HepG2 (cell line): ENCODE results near the gene IFNAR2. TPM values are rescaled to one million over a fixed set of nuclear protein-coding genes. Genes with fewer than 3 reads are reported as not detected.

Experiments
- ATAC-seq: fragments of 200-7000 bp; cut with Tn5 transposase; 3 replicates; pipeline ENCODE4 v1.9.1; 2020; ENCODE audit warnings: mild to moderate bottlenecking, moderate library complexity
- BruUV-seq: library from RNA; stranded (reverse); fragments of 400-500 nt; replicated peaks from 2 replicates; lab custom pipeline; 2021; lab: Mats Ljungman, UMichigan
- CTCF ChIA-PET: fragments of 300-600 bp; formaldehyde crosslinking; extraction: SDS; loops from one replicate; lab custom pipeline; 2021; ENCODE audit warnings: low total read pairs, inconsistent platforms, low intra/inter-chr PET ratio; lab: Yijun Ruan, JAX
- POLR2A ChIA-PET: fragments of 350-600 bp; sonication (Branson Sonifier 250); formaldehyde crosslinking; loops from one replicate; lab custom pipeline; 2020; ENCODE audit warnings: antibody characterized with exemption, inconsistent platforms; lab: Yijun Ruan, JAX
- DNase-seq: peaks from one replicate; pipeline ENCODE4 v3.0.0-alpha.2; 2015; ENCODE audit warnings: low spot score
- FAIRE-seq: peaks from 3 replicates; lab custom pipeline; 2011; peaks lifted over from hg19 to GRCh38; lab: Jason Lieb, UNC
- H2AFZ ChIP-seq: one replicate; pipeline ENCODE4 v1.6.1; 2011; ENCODE audit warnings: low read length, inconsistent platforms
- H3K27ac ChIP-seq: fragments of 300-600 bp; 3 replicates; pipeline ENCODE4 v1.8.0; 2011; ENCODE audit warnings: mixed run types, mild to moderate bottlenecking, mixed read lengths, low read length, inconsistent platforms; ENCODE audit not compliant: insufficient read depth; ENCODE audit errors: extremely low read length
- H3K27me3 ChIP-seq, 2 experiments: fragments of 200-600 bp in 1 of 2; 2 replicates in 1 of 2; 3 replicates in 1 of 2; pipeline versions ENCODE4 v1.6.0 to v1.8.0; 2011; ENCODE audit warnings: low read length in 2 of 2, mild to moderate bottlenecking in 2 of 2, moderate library complexity in 2 of 2, inconsistent platforms in 1 of 2; ENCODE audit not compliant: insufficient read depth in 2 of 2, control insufficient read depth in 1 of 2
- H3K36me3 ChIP-seq, 2 experiments: fragments of 200-600 bp in 1 of 2; replicated peaks in 1 of 2; 2 replicates in 1 of 2; 3 replicates in 1 of 2; pipeline versions ENCODE4 v1.5.1 to v1.8.0; 2011; ENCODE audit warnings: low read length in 2 of 2, inconsistent platforms in 1 of 2; ENCODE audit not compliant: insufficient read depth in 2 of 2, control insufficient read depth in 1 of 2
- H3K4me1 ChIP-seq: 2 replicates; pipeline ENCODE4 v1.5.1; 2012; ENCODE audit warnings: low read length, inconsistent platforms; ENCODE audit not compliant: insufficient read depth
- H3K4me2 ChIP-seq: 2 replicates; pipeline ENCODE4 v1.6.0; 2011; ENCODE audit warnings: low read depth, low read length, inconsistent platforms
- H3K4me3 ChIP-seq, 3 experiments: fragments of 200-600 bp in 1 of 3; sonication (generic), shearing (Covaris generic) in 1 of 3; replicated peaks in 1 of 3; 2 replicates each; pipeline ENCODE4 v1.5.1; 2011 to 2016; ENCODE audit warnings: low read length in 3 of 3, inconsistent platforms in 2 of 3, low read depth in 2 of 3, mild to moderate bottlenecking in 2 of 3, control low read depth in 1 of 3, mixed read lengths in 1 of 3; ENCODE audit not compliant: insufficient read depth in 1 of 3
- H3K79me2 ChIP-seq: one replicate; pipeline ENCODE4 v1.6.1; 2011; ENCODE audit warnings: low read length, inconsistent platforms; ENCODE audit not compliant: insufficient read depth
- H3K9ac ChIP-seq: 2 replicates; pipeline ENCODE4 v1.6.0; 2011; ENCODE audit warnings: mild to moderate bottlenecking, low read depth, low read length, inconsistent platforms; ENCODE audit not compliant: insufficient read depth
- H3K9me3 ChIP-seq: 2 replicates; pipeline ENCODE4 v1.5.1; 2012; ENCODE audit warnings: mild to moderate bottlenecking, low read length
- H4K20me1 ChIP-seq: 2 replicates; pipeline ENCODE4 v1.6.0; 2011; ENCODE audit warnings: inconsistent platforms, mild to moderate bottlenecking, low read length, moderate library complexity; ENCODE audit not compliant: insufficient read depth
- BRCA1 ChIP-seq: sonication (generic); formaldehyde crosslinking; IDR thresholded peaks from 2 replicates; pipeline ENCODE4 v1.4.0; 2020; ENCODE audit warnings: missing genetic modification reagents
- FOXC1 ChIP-seq: sonication (generic); formaldehyde crosslinking; IDR thresholded peaks from 2 replicates; pipeline ENCODE4 v1.8.0; 2022; ENCODE audit warnings: mild to moderate bottlenecking, missing genetic modification reagents, borderline replicate concordance
- MAZ ChIP-seq, 2 experiments: sonication (generic) in 1 of 2; formaldehyde crosslinking in 1 of 2; IDR thresholded peaks; 2 replicates each; pipeline versions ENCODE4 v1.5.0 to v1.6.1; 2012 to 2020; ENCODE audit warnings: low read depth in 2 of 2, mild to moderate bottlenecking in 2 of 2, borderline replicate concordance in 1 of 2, improper control_type of control experiment in 1 of 2, low read length in 1 of 2, missing genetic modification reagents in 1 of 2, moderate library complexity in 1 of 2
- RBFOX2 ChIP-seq: fragments of 200-400 bp; formaldehyde crosslinking; IDR thresholded peaks from 2 replicates; pipeline ENCODE4 v1.6.1; 2017; ENCODE audit warnings: low read depth, mild to moderate bottlenecking, low read length
- RBM39 ChIP-seq: fragments of 200-400 bp; formaldehyde crosslinking; IDR thresholded peaks from one replicate; pipeline ENCODE4 v1.6.1; 2018; ENCODE audit warnings: antibody characterized with exemption, mild to moderate bottlenecking, low read depth, low read length; ENCODE audit not compliant: poor library complexity, severe bottlenecking
- TIGD3 ChIP-seq: sonication (generic); formaldehyde crosslinking; IDR thresholded peaks from 2 replicates; pipeline ENCODE4 v1.5.1; 2020; ENCODE audit warnings: mild to moderate bottlenecking, missing genetic modification reagents, borderline replicate concordance
- ZFP36 ChIP-seq: fragments of 150-350 bp; IDR thresholded peaks from 2 replicates; pipeline ENCODE4 v1.6.1; 2018; ENCODE audit warnings: borderline replicate concordance, low read length, low read depth; ENCODE audit not compliant: partially characterized antibody
- ZMYM2 ChIP-seq: sonication (generic); formaldehyde crosslinking; IDR thresholded peaks from 2 replicates; pipeline ENCODE4 v1.8.0; 2022; ENCODE audit warnings: mild to moderate bottlenecking, missing genetic modification reagents
- ZNF3 ChIP-seq: IDR thresholded peaks from 2 replicates; pipeline ENCODE4 v1.7.0; 2017; ENCODE audit warnings: inconsistent platforms
- ZNF788 ChIP-seq: sonication (generic); formaldehyde crosslinking; IDR thresholded peaks from 2 replicates; pipeline ENCODE4 v1.5.0; 2020; ENCODE audit warnings: mild to moderate bottlenecking, missing genetic modification reagents, borderline replicate concordance
- WGBS: methylation state at CpG from one replicate; pipeline ENCODE4 v1.1.6; 2017; ENCODE audit warnings: low lambda C conversion rate; 5-methylcytosine and 5-hydroxymethylcytosine counted together
- in situ Hi-C: cut with HindIII; loops from 2 replicates; pipeline ENCODE4 v1.10.0; 2017; ENCODE audit warnings: low pct_unique_long_range_greater_than_20kb; ENCODE audit not compliant: extremely low pct_ligation_motif_present
- intact Hi-C: fragments of 100-400 bp; cut with micrococcal nuclease; formaldehyde crosslinking; loops from one replicate; pipeline ENCODE4 v1.10.0; 2022; ENCODE audit not compliant: unreplicated experiment
- polyA plus RNA-seq, 8 experiments: library from polyadenylated mRNA; depleted of rRNA in 3 of 8; stranded (reverse) in 7 of 8; unstranded in 1 of 8; fragments of >200 nt; fragmentation: Illumina TruSeq in 4 of 8; extraction: Trizol in 4 of 8; gene quantifications; 2 replicates each; pipeline versions ENCODE4 v1.2.1 to v1.2.3, GENCODE V29; 2011 to 2016; ENCODE audit warnings: low read depth in 4 of 8, missing spikeins in 1 of 8, mixed read lengths in 1 of 8; ENCODE audit not compliant: insufficient read depth in 1 of 8
- total RNA-seq, 5 experiments: library from RNA; depleted of rRNA; stranded (reverse); fragments of >200 nt; fragmentation: Illumina TruSeq; extraction: Trizol; gene quantifications; 2 replicates each; pipeline ENCODE4 v1.2.3, GENCODE V29; 2016; ENCODE audit warnings: low read depth in 1 of 5
- TF ChIP-seq, protein P1 (sequence below): sonication (generic); formaldehyde crosslinking; conservative IDR thresholded peaks from 2 replicates; pipeline ENCODE4 v1.4.0; 2020; ENCODE audit warnings: missing genetic modification reagents
- TF ChIP-seq, protein P2 (sequence below): IDR thresholded peaks from 2 replicates; pipeline ENCODE4 v1.6.1; 2016; ENCODE audit warnings: low read depth, borderline replicate concordance
- TF ChIP-seq, protein P3 (sequence below): sonication (generic); formaldehyde crosslinking; IDR thresholded peaks from 2 replicates; pipeline ENCODE4 v1.5.0; 2020; ENCODE audit warnings: missing genetic modification reagents

IFNAR2 gene
- total and polyA plus RNA-seq, 2 of the 13 experiments (the other 11 are each of a cell fraction or from before 2014, with no cell fraction given): 5.1 to 24.1 TPM

DNA sequence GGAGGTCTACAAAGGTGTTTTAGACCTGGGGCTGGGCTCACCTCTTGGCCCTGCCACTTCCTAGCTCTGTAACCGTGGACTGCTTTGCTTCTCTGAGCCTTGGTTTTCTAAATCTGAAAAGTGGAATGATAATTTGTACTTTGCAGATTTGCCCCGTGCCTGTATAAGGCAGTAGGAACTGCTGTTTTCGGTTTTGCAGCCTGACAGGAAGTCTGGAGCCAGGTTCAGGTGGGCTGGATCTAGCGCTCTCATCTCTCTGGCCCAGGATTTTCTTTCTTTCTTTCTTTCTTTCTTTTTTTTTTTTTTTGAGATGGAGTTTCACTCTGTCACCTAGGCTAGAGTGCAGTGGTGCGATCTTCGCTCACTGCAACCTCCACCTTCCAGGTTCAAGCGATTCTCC is 17.2 kb downstream of the IFNAR2 start:
- no peak for DNase-seq
- in situ Hi-C loops: no loop called here
- WGBS: 98% methylated on average over 7 of the region's 7 CpGs
- no TSS peak for BruUV-seq
- Histone ChIP-seq H3K27me3 (no peaks in the 10 kb centered on the region), H3K27ac (no peak overlapping the region), H3K9me3 (no peaks in the 10 kb centered on the region), H3K4me2 (no peak overlapping the region), H3K79me2 (no peaks in the 10 kb centered on the region), H3K4me1 (peaks cover 24% of the 10 kb centered on the region), H3K36me3 (peaks cover 5 to 57% of the 10 kb centered on the region in 2 experiments), H3K4me3 (no peak overlapping the region), H4K20me1 (no peaks in the 10 kb centered on the region), H3K9ac (no peak overlapping the region), H2AFZ (no peak overlapping the region)
- CTCF ChIA-PET: no interaction called here
- ATAC-seq: no peak
- FAIRE-seq: no peak
- TF ChIP-seq BRCA1: no peak
- intact Hi-C loops: no loop called here
- POLR2A ChIA-PET: no interaction called here

DNA sequence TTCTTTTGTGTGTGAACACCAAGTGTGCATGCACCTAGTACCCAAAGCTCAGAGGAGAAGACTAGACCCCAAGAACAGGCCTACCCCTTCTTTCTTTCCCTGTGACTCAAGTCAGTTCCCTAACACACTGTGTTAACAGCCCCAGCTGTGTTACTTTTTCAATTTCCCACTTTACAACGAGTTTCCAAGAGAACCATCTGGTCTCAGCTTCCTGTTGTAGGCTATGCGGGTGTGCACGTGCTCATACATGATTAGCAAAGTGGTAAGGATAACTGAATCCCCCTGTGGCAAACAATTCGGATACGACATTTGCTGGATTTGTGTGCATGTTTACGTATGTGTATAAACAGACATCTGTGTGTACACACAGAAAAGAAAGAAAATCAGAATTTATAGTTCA is 17.9 kb downstream of the IFNAR2 start:
- CTCF ChIA-PET: no interaction called here
- Histone ChIP-seq H3K9ac (no peak overlapping the region), H4K20me1 (no peaks in the 10 kb centered on the region), H3K36me3 (peaks cover 5 to 64% of the 10 kb centered on the region in 2 experiments), H3K27me3 (no peaks in the 10 kb centered on the region), H3K27ac (no peak overlapping the region), H3K4me3 (no peak overlapping the region), H3K4me1 (peaks cover 24% of the 10 kb centered on the region), H3K79me2 (no peaks in the 10 kb centered on the region), H3K9me3 (no peaks in the 10 kb centered on the region), H2AFZ (no peak overlapping the region), H3K4me2 (no peak overlapping the region)
- intact Hi-C loops: no loop called here
- POLR2A ChIA-PET: no interaction called here
- DNase-seq (no peak), FAIRE-seq (no peak), ATAC-seq (no peak)
- in situ Hi-C loops: no loop called here
- 91% methylated on average over 6 of the region's 6 CpGs for WGBS
- no TSS peak for BruUV-seq
- no peak for TF ChIP-seq FOXC1 (CRISPR knock-in tag)
- TF ChIP-seq ZFP36: no peak
- TF ChIP-seq RBFOX2: no peak
- no peak for TF ChIP-seq RBM39
- no peak for TF ChIP-seq ZNF3 (CRISPR knock-in tag)
- TF ChIP-seq, protein P1, sequence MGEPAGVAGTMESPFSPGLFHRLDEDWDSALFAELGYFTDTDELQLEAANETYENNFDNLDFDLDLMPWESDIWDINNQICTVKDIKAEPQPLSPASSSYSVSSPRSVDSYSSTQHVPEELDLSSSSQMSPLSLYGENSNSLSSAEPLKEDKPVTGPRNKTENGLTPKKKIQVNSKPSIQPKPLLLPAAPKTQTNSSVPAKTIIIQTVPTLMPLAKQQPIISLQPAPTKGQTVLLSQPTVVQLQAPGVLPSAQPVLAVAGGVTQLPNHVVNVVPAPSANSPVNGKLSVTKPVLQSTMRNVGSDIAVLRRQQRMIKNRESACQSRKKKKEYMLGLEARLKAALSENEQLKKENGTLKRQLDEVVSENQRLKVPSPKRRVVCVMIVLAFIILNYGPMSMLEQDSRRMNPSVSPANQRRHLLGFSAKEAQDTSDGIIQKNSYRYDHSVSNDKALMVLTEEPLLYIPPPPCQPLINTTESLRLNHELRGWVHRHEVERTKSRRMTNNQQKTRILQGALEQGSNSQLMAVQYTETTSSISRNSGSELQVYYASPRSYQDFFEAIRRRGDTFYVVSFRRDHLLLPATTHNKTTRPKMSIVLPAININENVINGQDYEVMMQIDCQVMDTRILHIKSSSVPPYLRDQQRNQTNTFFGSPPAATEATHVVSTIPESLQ (CRISPR knock-in tag): no peak
- TF ChIP-seq, protein P2, sequence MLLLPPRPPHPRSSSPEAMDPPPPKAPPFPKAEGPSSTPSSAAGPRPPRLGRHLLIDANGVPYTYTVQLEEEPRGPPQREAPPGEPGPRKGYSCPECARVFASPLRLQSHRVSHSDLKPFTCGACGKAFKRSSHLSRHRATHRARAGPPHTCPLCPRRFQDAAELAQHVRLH: no peak
- TF ChIP-seq TIGD3 (CRISPR knock-in tag): no peak
- no peak for TF ChIP-seq ZMYM2 (CRISPR knock-in tag)
- TF ChIP-seq MAZ (IDR thresholded peaks at IDR 0.05; ENCODE audit: borderline replicate concordance, low read depth, low read length): no peak
- no peak for TF ChIP-seq MAZ (CRISPR knock-in tag; IDR thresholded peaks at IDR 0.05; ENCODE audit: low read depth)
- TF ChIP-seq ZNF788 (CRISPR knock-in tag): no peak
- TF ChIP-seq, protein P3, sequence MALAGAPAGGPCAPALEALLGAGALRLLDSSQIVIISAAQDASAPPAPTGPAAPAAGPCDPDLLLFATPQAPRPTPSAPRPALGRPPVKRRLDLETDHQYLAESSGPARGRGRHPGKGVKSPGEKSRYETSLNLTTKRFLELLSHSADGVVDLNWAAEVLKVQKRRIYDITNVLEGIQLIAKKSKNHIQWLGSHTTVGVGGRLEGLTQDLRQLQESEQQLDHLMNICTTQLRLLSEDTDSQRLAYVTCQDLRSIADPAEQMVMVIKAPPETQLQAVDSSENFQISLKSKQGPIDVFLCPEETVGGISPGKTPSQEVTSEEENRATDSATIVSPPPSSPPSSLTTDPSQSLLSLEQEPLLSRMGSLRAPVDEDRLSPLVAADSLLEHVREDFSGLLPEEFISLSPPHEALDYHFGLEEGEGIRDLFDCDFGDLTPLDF (CRISPR knock-in tag): no peak
